ENCODE results near the gene MOXD1. TPM values are rescaled to one million over a fixed set of nuclear protein-coding genes. Genes with fewer than 3 reads are reported as not detected.

The MOXD1 gene
- total RNA-seq, 4 donors from 2014 or later = 5.5 to 16.3 (median 8.3) TPM; not detected in 1

- no peaks in the 10 kb centered on the region for H3K9me3 ChIP-seq
- no peak for DNase-seq
- no peaks in the 10 kb centered on the region for H3K4me1 ChIP-seq
- in situ Hi-C loops (cut with MboI; ENCODE audit: low pct_ligation_motif_present in 1 of 4, low pct_unique_long_range_greater_than_20kb in 1 of 4, low sequenced_read_pairs in 3 of 4) = no loop called here
- H3K27me3 ChIP-seq = no peaks in the 10 kb centered on the region
- no peak overlapping the region for H3K27ac ChIP-seq
- no peak overlapping the region for H3K4me3 ChIP-seq
- intact Hi-C loops (cut with DNase I; ENCODE audit: low total_unique reads) = no loop called here
- TF ChIP-seq EP300 (IDR thresholded peaks at IDR 0.05; ENCODE audit: low read depth) = no peak
- 77 to 86% methylated on average over 5 of the region's 5 CpGs for WGBS, 2 donors (ENCODE audit: low coverage in 1 of 2)
- no peaks in the 10 kb centered on the region for H3K36me3 ChIP-seq
These were observed 11.6 kb upstream of the MOXD1 start for GRCh38 chr6:132412656-132413498.

- Histone ChIP-seq H3K4me3 (no peak overlapping the region), H3K27me3 (no peaks in the 10 kb centered on the region), H3K36me3 (no peaks in the 10 kb centered on the region), H3K9me3 (no peaks in the 10 kb centered on the region), H3K4me1 (no peaks in the 10 kb centered on the region), H3K27ac (no peak overlapping the region)
- TF ChIP-seq POLR2A (IDR thresholded peaks at IDR 0.05) (no peak), CTCF (IDR thresholded peaks at IDR 0.05) (no peak), EP300 (IDR thresholded peaks at IDR 0.05; ENCODE audit: low read depth) (no peak), POLR2AphosphoS5 (IDR thresholded peaks at IDR 0.05) (no peak)
- in situ Hi-C loops (cut with MboI; ENCODE audit: low pct_ligation_motif_present in 1 of 4, low pct_unique_long_range_greater_than_20kb in 1 of 4, low sequenced_read_pairs in 3 of 4) (no loop called here), intact Hi-C loops (cut with DNase I; ENCODE audit: low total_unique reads) (no loop called here)
- 87 to 92% methylated on average over 3 to 4 of the region's 4 CpGs for WGBS, 2 donors (ENCODE audit: low coverage in 1 of 2)
- no peak for DNase-seq
These were observed 10.0 kb upstream of the MOXD1 start for GRCh38 chr6:132411296-132411695.

GRCh38 chr6:132410830-132411229 is 9.6 kb upstream of the MOXD1 start:
- no peak overlapping the region for H3K4me3 ChIP-seq
- H3K9me3 ChIP-seq = no peaks in the 10 kb centered on the region
- 61 to 97% methylated on average over 3 of the region's 3 CpGs for WGBS, 2 donors (ENCODE audit: low coverage in 1 of 2)
- in situ Hi-C loops (cut with MboI; ENCODE audit: low pct_ligation_motif_present in 1 of 4, low pct_unique_long_range_greater_than_20kb in 1 of 4, low sequenced_read_pairs in 3 of 4) (no loop called here), intact Hi-C loops (cut with DNase I; ENCODE audit: low total_unique reads) (no loop called here)
- no peak overlapping the region for H3K27ac ChIP-seq
- no peak for DNase-seq
- no peaks in the 10 kb centered on the region for H3K36me3 ChIP-seq
- no peak for TF ChIP-seq CTCF (IDR thresholded peaks at IDR 0.05)
- TF ChIP-seq POLR2A (IDR thresholded peaks at IDR 0.05) = no peak
- TF ChIP-seq EP300 (IDR thresholded peaks at IDR 0.05; ENCODE audit: low read depth) = no peak
- no peak for TF ChIP-seq POLR2AphosphoS5 (IDR thresholded peaks at IDR 0.05)
- H3K27me3 ChIP-seq = no peaks in the 10 kb centered on the region
- H3K4me1 ChIP-seq = no peaks in the 10 kb centered on the region

- Histone ChIP-seq H3K4me1 (peaks cover 0 to 21% (median 7%) of the 10 kb centered on the region in 4 donors), H3K9me3 (no peaks in the 10 kb centered on the region), H3K4me3 (no peak overlapping the region), H3K27me3 (peaks cover 41% of the 10 kb centered on the region), H3K36me3 (no peaks in the 10 kb centered on the region), H3K27ac (no peak overlapping the region)
- DNase-seq = no peak
- in situ Hi-C loops (cut with MboI; ENCODE audit: low pct_ligation_motif_present in 1 of 4, low pct_unique_long_range_greater_than_20kb in 1 of 4, low sequenced_read_pairs in 3 of 4) = no loop called here
- intact Hi-C loops (cut with DNase I; ENCODE audit: low total_unique reads) = loop anchor here (5.0 kb wide), 1 partner anchor 597 kb away; no protein-coding TSS in a partner anchor
- no peak for TF ChIP-seq CTCF (IDR thresholded peaks at IDR 0.05)
- TF ChIP-seq POLR2A (IDR thresholded peaks at IDR 0.05) = no peak
- no peak for TF ChIP-seq EP300 (IDR thresholded peaks at IDR 0.05; ENCODE audit: low read depth)
- TF ChIP-seq POLR2AphosphoS5 (IDR thresholded peaks at IDR 0.05) = no peak
- WGBS, 2 donors (ENCODE audit: low coverage in 1 of 2) = 50 to 60% methylated on average over 2 of the region's 2 CpGs
These were observed 4.1 kb upstream of the MOXD1 start for GRCh38 chr6:132405143-132405915.
